Keratinocyte (primary cell): ENCODE measurements around the gene KLF6. TPM values are rescaled to one million over a fixed set of nuclear protein-coding genes. Genes with fewer than 3 reads are reported as not detected.

ENCODE experiments used
- DNase-seq: peaks from one replicate; pipeline ENCODE4 v3.0.0-alpha.2; 2011; ENCODE audit warnings: low read depth, missing footprints, low spot score
- FAIRE-seq: peaks from 2 replicates; lab custom pipeline; 2011; peaks lifted over from hg19 to GRCh38; lab: Jason Lieb, UNC
- H2AFZ ChIP-seq: 2 replicates; pipeline ENCODE4 v1.6.0; 2012; ENCODE audit warnings: low read length, control low read depth, inconsistent platforms; ENCODE audit not compliant: control insufficient read depth
- H3K27ac ChIP-seq: 2 replicates; pipeline ENCODE4 v1.5.1; 2011; ENCODE audit warnings: low read length; ENCODE audit not compliant: control insufficient read depth, insufficient read depth
- H3K27me3 ChIP-seq: 3 replicates; pipeline ENCODE4 v1.6.0; 2011; ENCODE audit warnings: low read length; ENCODE audit not compliant: control insufficient read depth, insufficient read depth; ENCODE audit errors: extremely low read depth
- H3K36me3 ChIP-seq, 2 experiments: 2 replicates in 1 of 2; 3 replicates in 1 of 2; pipeline ENCODE4 v1.5.1; 2011; ENCODE audit warnings: low read length in 2 of 2, mild to moderate bottlenecking in 1 of 2; ENCODE audit not compliant: control insufficient read depth in 2 of 2, insufficient read depth in 2 of 2; ENCODE audit errors: extremely low read depth in 1 of 2
- H3K4me1 ChIP-seq: 3 replicates; pipeline ENCODE4 v1.5.1; 2011; ENCODE audit warnings: low read length; ENCODE audit not compliant: control insufficient read depth, insufficient read depth; ENCODE audit errors: extremely low read depth
- H3K4me2 ChIP-seq: 3 replicates; pipeline ENCODE4 v1.6.0; 2011; ENCODE audit warnings: low read depth, low read length; ENCODE audit not compliant: control insufficient read depth, insufficient read depth; ENCODE audit errors: extremely low read depth
- H3K4me3 ChIP-seq, 3 experiments: fragments of 200-600 bp in 1 of 3; sonication (generic) in 1 of 3; 2 replicates in 2 of 3; 3 replicates in 1 of 3; pipeline ENCODE4 v1.5.1; 2011 to 2016; ENCODE audit warnings: low read length in 3 of 3, mild to moderate bottlenecking in 3 of 3, control low read depth in 2 of 3, inconsistent platforms in 1 of 3, low read depth in 1 of 3, mixed read lengths in 1 of 3, mixed run types in 1 of 3, moderate library complexity in 1 of 3; ENCODE audit not compliant: control insufficient read depth in 2 of 3, insufficient read depth in 2 of 3; ENCODE audit errors: extremely low read depth in 1 of 3
- H3K79me2 ChIP-seq: 2 replicates; pipeline ENCODE4 v1.6.0; 2012; ENCODE audit warnings: low read length; ENCODE audit not compliant: control insufficient read depth, insufficient read depth
- H3K9ac ChIP-seq: 3 replicates; pipeline ENCODE4 v1.6.0; 2011; ENCODE audit warnings: low read length; ENCODE audit not compliant: control insufficient read depth, insufficient read depth; ENCODE audit errors: extremely low read depth
- H3K9me1 ChIP-seq: 3 replicates; pipeline ENCODE4 v1.6.0; 2011; ENCODE audit warnings: low read length; ENCODE audit not compliant: control insufficient read depth, insufficient read depth; ENCODE audit errors: extremely low read depth
- H3K9me3 ChIP-seq: 2 replicates; pipeline ENCODE4 v1.5.1; 2012; ENCODE audit warnings: low read depth, low read length; ENCODE audit not compliant: control insufficient read depth
- H4K20me1 ChIP-seq: 3 replicates; pipeline ENCODE4 v1.6.0; 2011; ENCODE audit warnings: low read length; ENCODE audit not compliant: control insufficient read depth, insufficient read depth; ENCODE audit errors: extremely low read depth
- EZH2 ChIP-seq: IDR thresholded peaks from one replicate; pipeline ENCODE4 v1.6.1; 2012; ENCODE audit warnings: inconsistent platforms, mild to moderate bottlenecking, low read length, moderate library complexity
- dilution Hi-C: fragments of 300-500 bp; cut with MboI; formaldehyde crosslinking; loops from one replicate; pipeline ENCODE4 v1.7.0; 2020; ENCODE audit warnings: low sequenced_read_pairs; ENCODE audit not compliant: extremely low pct_ligation_motif_present
- polyA plus RNA-seq, 5 experiments: library from polyadenylated mRNA; depleted of rRNA in 3 of 5; stranded (reverse) in 3 of 5; stranded (forward) in 1 of 5; unstranded in 1 of 5; fragments of >200 nt; gene quantifications; 1 replicate in 1 of 5; 2 replicates in 3 of 5; 3 replicates in 1 of 5; pipeline versions ENCODE4 v1.2.1 to v1.2.3, GENCODE V29; 2011 to 2012; ENCODE audit warnings: missing spikeins in 2 of 5, low read depth in 1 of 5, low replicate concordance in 1 of 5
- TF ChIP-seq, protein P1 (sequence below), 3 experiments: IDR thresholded peaks in 1 of 3; conservative IDR thresholded peaks in 1 of 3; optimal IDR thresholded peaks in 1 of 3; 2 replicates in 2 of 3; 3 replicates in 1 of 3; pipeline versions ENCODE3 to v1.5.1; 2011; ENCODE audit warnings: low read length in 3 of 3, mild to moderate bottlenecking in 3 of 3, moderate library complexity in 2 of 3, control low read depth in 1 of 3, inconsistent platforms in 1 of 3; ENCODE audit not compliant: insufficient read depth in 2 of 3; ENCODE audit errors: extremely low read depth in 1 of 3

Gene KLF6
- polyA plus RNA-seq, 1 donor (not counting 4 experiments of a cell fraction or from before 2014, with no cell fraction given), result 250 TPM

- no peak overlapping the region for H3K27ac ChIP-seq
- H3K79me2 ChIP-seq, result no peaks in the 10 kb centered on the region
- FAIRE-seq (no peak), DNase-seq (no peak)
- TF ChIP-seq EZH2, result no peak
- TF ChIP-seq, protein P1, sequence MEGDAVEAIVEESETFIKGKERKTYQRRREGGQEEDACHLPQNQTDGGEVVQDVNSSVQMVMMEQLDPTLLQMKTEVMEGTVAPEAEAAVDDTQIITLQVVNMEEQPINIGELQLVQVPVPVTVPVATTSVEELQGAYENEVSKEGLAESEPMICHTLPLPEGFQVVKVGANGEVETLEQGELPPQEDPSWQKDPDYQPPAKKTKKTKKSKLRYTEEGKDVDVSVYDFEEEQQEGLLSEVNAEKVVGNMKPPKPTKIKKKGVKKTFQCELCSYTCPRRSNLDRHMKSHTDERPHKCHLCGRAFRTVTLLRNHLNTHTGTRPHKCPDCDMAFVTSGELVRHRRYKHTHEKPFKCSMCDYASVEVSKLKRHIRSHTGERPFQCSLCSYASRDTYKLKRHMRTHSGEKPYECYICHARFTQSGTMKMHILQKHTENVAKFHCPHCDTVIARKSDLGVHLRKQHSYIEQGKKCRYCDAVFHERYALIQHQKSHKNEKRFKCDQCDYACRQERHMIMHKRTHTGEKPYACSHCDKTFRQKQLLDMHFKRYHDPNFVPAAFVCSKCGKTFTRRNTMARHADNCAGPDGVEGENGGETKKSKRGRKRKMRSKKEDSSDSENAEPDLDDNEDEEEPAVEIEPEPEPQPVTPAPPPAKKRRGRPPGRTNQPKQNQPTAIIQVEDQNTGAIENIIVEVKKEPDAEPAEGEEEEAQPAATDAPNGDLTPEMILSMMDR (optimal IDR thresholded peaks at IDR 0.05 in 1 of 3, IDR thresholded peaks at IDR 0.05 in 1 of 3, conservative IDR thresholded peaks at IDR 0.05 in 1 of 3; ENCODE audit: extremely low read depth in 1 of 3, insufficient read depth in 2 of 3, low read length in 3 of 3), result no peak
- no peak overlapping the region for H2AFZ ChIP-seq
- no peaks in the 10 kb centered on the region for H3K36me3 ChIP-seq
- H3K9ac ChIP-seq, result no peak overlapping the region
- H3K9me1 ChIP-seq, result no peaks in the 10 kb centered on the region
- H3K27me3 ChIP-seq, result no peaks in the 10 kb centered on the region
- H4K20me1 ChIP-seq, result no peaks in the 10 kb centered on the region
- H3K4me3 ChIP-seq, result no peak overlapping the region
- dilution Hi-C loops, result no loop called here
- H3K4me1 ChIP-seq, result peaks cover 2% of the 10 kb centered on the region
- H3K9me3 ChIP-seq, result no peaks in the 10 kb centered on the region
- H3K4me2 ChIP-seq, result no peak overlapping the region
Observed at GRCh38 chr10:3816995-3817394, 32.0 kb upstream of the KLF6 start.

DNA sequence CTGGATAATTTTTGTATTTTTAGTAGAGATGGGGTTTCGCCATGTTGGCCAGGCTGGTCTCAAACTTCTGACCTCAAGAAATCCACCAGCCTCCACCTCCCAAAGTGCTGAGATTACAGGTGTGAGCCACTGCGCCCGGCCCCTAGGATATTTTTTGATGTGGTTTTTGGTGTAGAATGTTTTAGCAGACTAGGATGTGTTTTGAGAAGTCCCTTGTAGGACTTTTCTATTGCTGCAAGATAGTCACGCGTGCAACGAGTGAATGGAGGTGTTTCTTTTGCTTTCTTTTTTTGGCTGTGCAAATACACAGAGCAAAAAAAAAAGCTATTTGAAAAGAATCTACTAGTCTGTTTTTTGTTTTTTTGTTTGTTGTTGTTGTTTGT is 29.8 kb upstream of the KLF6 start:
- no peak for DNase-seq
- H2AFZ ChIP-seq, result no peak overlapping the region
- H4K20me1 ChIP-seq, result no peaks in the 10 kb centered on the region
- no peak for FAIRE-seq
- no peak overlapping the region for H3K27ac ChIP-seq
- dilution Hi-C loops, result no loop called here
- H3K36me3 ChIP-seq, result no peaks in the 10 kb centered on the region
- H3K4me1 ChIP-seq, result peaks cover 21% of the 10 kb centered on the region
- no peaks in the 10 kb centered on the region for H3K9me3 ChIP-seq
- no peak overlapping the region for H3K4me3 ChIP-seq
- TF ChIP-seq EZH2, result no peak
- TF ChIP-seq, protein P1 (optimal IDR thresholded peaks at IDR 0.05 in 1 of 3, IDR thresholded peaks at IDR 0.05 in 1 of 3, conservative IDR thresholded peaks at IDR 0.05 in 1 of 3; ENCODE audit: extremely low read depth in 1 of 3, insufficient read depth in 2 of 3, low read length in 3 of 3), result no peak
- no peaks in the 10 kb centered on the region for H3K9me1 ChIP-seq
- no peak overlapping the region for H3K4me2 ChIP-seq
- no peak overlapping the region for H3K9ac ChIP-seq
- H3K27me3 ChIP-seq, result no peaks in the 10 kb centered on the region
- no peaks in the 10 kb centered on the region for H3K79me2 ChIP-seq
